HCT116 (cell line): ENCODE results near the gene SEMA3G.

ENCODE experiments used
- CEBPB ChIP-seq: IDR thresholded peaks from 2 replicates; pipeline ENCODE4 v1.6.1; 2012; ENCODE audit warnings: low read depth
- CTCF ChIP-seq, 3 experiments: fragments of 200-600 bp in 1 of 3; sonication (generic) in 1 of 3; IDR thresholded peaks in 2 of 3; conservative IDR thresholded peaks in 1 of 3; 2 replicates each; pipeline ENCODE4 v1.5.1; 2012 to 2017; ENCODE audit warnings: low read depth in 2 of 3, low read length in 2 of 3, antibody characterized with exemption in 1 of 3, borderline replicate concordance in 1 of 3, control low read depth in 1 of 3, mild to moderate bottlenecking in 1 of 3, mixed read lengths in 1 of 3, mixed run types in 1 of 3, moderate library complexity in 1 of 3; ENCODE audit not compliant: insufficient read depth in 1 of 3
- EGR1 ChIP-seq: IDR thresholded peaks from 2 replicates; pipeline ENCODE4 v1.6.1; 2012; ENCODE audit warnings: low read depth
- EZH2 ChIP-seq: fragments of 200-600 bp; sonication (generic); IDR thresholded peaks from 2 replicates; pipeline ENCODE4 v1.6.1; 2017; ENCODE audit warnings: antibody characterized with exemption, mixed run types
- EZH2phosphoT487 ChIP-seq: fragments of 200-600 bp; IDR thresholded peaks from 2 replicates; pipeline ENCODE4 v1.6.1; 2018; ENCODE audit warnings: antibody characterized with exemption, borderline replicate concordance
- JUND ChIP-seq: IDR thresholded peaks from 2 replicates; pipeline ENCODE4 v1.6.1; 2012
- POLR2A ChIP-seq: IDR thresholded peaks from 2 replicates; pipeline ENCODE4 v1.7.0; 2011; ENCODE audit warnings: borderline replicate concordance; ENCODE audit not compliant: insufficient read depth, insufficient read length; ENCODE audit errors: extremely low read depth
- POLR2AphosphoS5 ChIP-seq: IDR thresholded peaks from 2 replicates; pipeline ENCODE4 v1.6.1; 2011; ENCODE audit warnings: mild to moderate bottlenecking, low read depth, low read length, moderate library complexity
- REST ChIP-seq: IDR thresholded peaks from 2 replicates; pipeline ENCODE4 v1.6.1; 2012; ENCODE audit warnings: low read depth
- SIN3A ChIP-seq: IDR thresholded peaks from 2 replicates; pipeline ENCODE4 v1.6.1; 2012; ENCODE audit warnings: low read depth
- ZFX ChIP-seq: fragments of 450-650 bp; IDR thresholded peaks from 2 replicates; pipeline ENCODE4 v1.6.1; 2017

GRCh38 chr3:52440671-52441070 is 4.2 kb downstream of the SEMA3G start:
- TF ChIP-seq CTCF (IDR thresholded peaks at IDR 0.05 in 2 of 3, conservative IDR thresholded peaks at IDR 0.05 in 1 of 3; ENCODE audit: borderline replicate concordance in 1 of 3, insufficient read depth in 1 of 3, low read depth in 2 of 3, low read length in 2 of 3) = no peak
- no peak for TF ChIP-seq SIN3A
- no peak for TF ChIP-seq EZH2phosphoT487
- no peak for TF ChIP-seq POLR2AphosphoS5
- no peak for TF ChIP-seq ZFX
- no peak for TF ChIP-seq CEBPB
- no peak for TF ChIP-seq EZH2
- TF ChIP-seq POLR2A = no peak
- TF ChIP-seq REST = no peak
- TF ChIP-seq JUND = no peak
- no peak for TF ChIP-seq EGR1
